Fibroblast of lung (primary cell): Measurements from ENCODE around the gene ACRBP.

Experiments
- CTCF ChIP-seq, 2 donors: IDR thresholded peaks in 1 of 2; conservative IDR thresholded peaks in 1 of 2; 1 replicate in 1 of 2; 2 replicates in 1 of 2; pipeline ENCODE4 v1.5.1; 2011 to 2012; ENCODE audit warnings: low read length in 2 of 2, control low read depth in 1 of 2, inconsistent platforms in 1 of 2, low read depth in 1 of 2, mild to moderate bottlenecking in 1 of 2
- EZH2 ChIP-seq: IDR thresholded peaks from 2 replicates; pipeline ENCODE4 v1.5.1; 2012; ENCODE audit warnings: low read length, control low read depth, mild to moderate bottlenecking; ENCODE audit errors: missing control alignments

- TF ChIP-seq CTCF (conservative IDR thresholded peaks at IDR 0.05 in 1 of 2, IDR thresholded peaks at IDR 0.05 in 1 of 2; ENCODE audit: low read depth in 1 of 2, low read length in 2 of 2) (no peak), EZH2 (no peak)
Observed at GRCh38 chr12:6695313-6696045, 48.2 kb upstream of the ACRBP start.
